Measurements from ENCODE around the gene CELF4.
A peak's percentile ranks its signal among the peaks of the same experiment; 100 is the strongest.

CELF4 gene

GRCh38 chr18:37258819-37259218 is 306.8 kb downstream of the CELF4 start:
- TF ChIP-seq, protein P1, sequence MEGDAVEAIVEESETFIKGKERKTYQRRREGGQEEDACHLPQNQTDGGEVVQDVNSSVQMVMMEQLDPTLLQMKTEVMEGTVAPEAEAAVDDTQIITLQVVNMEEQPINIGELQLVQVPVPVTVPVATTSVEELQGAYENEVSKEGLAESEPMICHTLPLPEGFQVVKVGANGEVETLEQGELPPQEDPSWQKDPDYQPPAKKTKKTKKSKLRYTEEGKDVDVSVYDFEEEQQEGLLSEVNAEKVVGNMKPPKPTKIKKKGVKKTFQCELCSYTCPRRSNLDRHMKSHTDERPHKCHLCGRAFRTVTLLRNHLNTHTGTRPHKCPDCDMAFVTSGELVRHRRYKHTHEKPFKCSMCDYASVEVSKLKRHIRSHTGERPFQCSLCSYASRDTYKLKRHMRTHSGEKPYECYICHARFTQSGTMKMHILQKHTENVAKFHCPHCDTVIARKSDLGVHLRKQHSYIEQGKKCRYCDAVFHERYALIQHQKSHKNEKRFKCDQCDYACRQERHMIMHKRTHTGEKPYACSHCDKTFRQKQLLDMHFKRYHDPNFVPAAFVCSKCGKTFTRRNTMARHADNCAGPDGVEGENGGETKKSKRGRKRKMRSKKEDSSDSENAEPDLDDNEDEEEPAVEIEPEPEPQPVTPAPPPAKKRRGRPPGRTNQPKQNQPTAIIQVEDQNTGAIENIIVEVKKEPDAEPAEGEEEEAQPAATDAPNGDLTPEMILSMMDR (IDR thresholded peaks at IDR 0.05; ENCODE audit: low read depth, low read length, missing control alignments) = no peak
- in situ Hi-C loops (cut with HindIII; ENCODE audit: low pct_ligation_motif_present, low sequenced_read_pairs) = no loop called here
- DNase-seq = no peak
- H3K4me3 ChIP-seq (ENCODE audit: low read depth, low read length) = no peak overlapping the region
- H3K36me3 ChIP-seq (replicated peaks) = no peaks in the 10 kb centered on the region
- H3K27ac ChIP-seq = no peak overlapping the region
- peaks cover 9% of the 10 kb centered on the region for H3K27me3 ChIP-seq (replicated peaks)

DNA sequence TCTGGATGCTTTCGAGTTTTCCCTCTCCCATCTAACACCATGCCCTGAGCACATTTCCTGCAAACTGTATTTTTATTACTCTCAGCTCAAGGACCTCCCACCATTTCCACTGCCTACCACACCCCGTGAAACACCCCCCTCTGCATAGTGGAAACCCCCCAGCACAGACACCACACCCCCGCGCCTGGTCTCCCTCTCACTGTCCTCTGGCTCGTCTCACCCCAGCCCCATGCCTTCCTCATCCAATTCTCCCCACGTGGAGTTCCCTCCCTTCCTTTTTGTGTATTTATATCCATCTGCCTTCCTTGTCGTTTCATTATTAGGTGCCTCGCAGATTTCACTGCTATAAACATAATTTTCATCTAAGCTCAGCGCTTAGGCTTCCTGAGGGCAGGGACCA is 307.5 kb downstream of the CELF4 start:
- TF ChIP-seq, protein P1 (IDR thresholded peaks at IDR 0.05; ENCODE audit: low read depth, low read length, missing control alignments) = no peak
- Histone ChIP-seq H3K27ac (no peak overlapping the region), H3K36me3 (replicated peaks) (no peaks in the 10 kb centered on the region), H3K4me3 (ENCODE audit: low read depth, low read length) (no peak overlapping the region), H3K27me3 (replicated peaks) (peaks cover 15% of the 10 kb centered on the region)
- no peak for DNase-seq
- in situ Hi-C loops (cut with HindIII; ENCODE audit: low pct_ligation_motif_present, low sequenced_read_pairs) = no loop called here

DNA sequence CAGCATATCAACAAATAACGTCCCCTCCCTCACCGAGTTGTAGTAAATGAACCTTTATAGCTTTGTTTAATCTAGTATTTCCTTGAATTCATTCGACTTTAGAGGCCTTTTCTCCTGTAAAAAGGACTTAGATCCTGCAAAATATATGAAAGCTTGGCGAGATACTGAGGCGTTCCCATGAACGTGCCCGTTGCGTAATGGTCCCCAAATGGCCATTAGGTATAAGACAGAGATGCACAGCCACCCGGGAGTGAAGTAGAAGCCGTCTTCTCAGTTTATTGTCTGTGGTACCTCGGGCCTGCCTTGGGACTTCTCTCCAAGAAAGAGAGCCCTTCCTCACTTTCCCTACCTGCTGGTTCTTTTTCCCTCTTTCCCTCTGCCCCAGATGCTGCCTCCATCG is 310.6 kb downstream of the CELF4 start:
- TF ChIP-seq, protein P1 (IDR thresholded peaks at IDR 0.05; ENCODE audit: low read depth, low read length, missing control alignments) = no peak

GRCh38 chr18:37254236-37254754 is 311.3 kb downstream of the CELF4 start:
- H3K4me3 ChIP-seq (ENCODE audit: low read depth, low read length) = no peak overlapping the region
- DNase-seq = no peak
- TF ChIP-seq, protein P1 (IDR thresholded peaks at IDR 0.05; ENCODE audit: low read depth, low read length, missing control alignments) = no peak
- H3K27me3 ChIP-seq (replicated peaks) = peaks cover 20% of the 10 kb centered on the region
- in situ Hi-C loops (cut with HindIII; ENCODE audit: low pct_ligation_motif_present, low sequenced_read_pairs) = no loop called here
- H3K27ac ChIP-seq = no peak overlapping the region
- no peaks in the 10 kb centered on the region for H3K36me3 ChIP-seq (replicated peaks)

More for the DNA sequence above, 310.6 kb downstream of the CELF4 start:
- Histone ChIP-seq H3K27ac (no peak overlapping the region), H3K36me3 (replicated peaks) (no peaks in the 10 kb centered on the region), H3K4me3 (ENCODE audit: low read depth, low read length) (no peak overlapping the region), H3K27me3 (replicated peaks) (peaks cover 20% of the 10 kb centered on the region)
- in situ Hi-C loops (cut with HindIII; ENCODE audit: low pct_ligation_motif_present, low sequenced_read_pairs) = no loop called here
- DNase-seq = no peak

DNA sequence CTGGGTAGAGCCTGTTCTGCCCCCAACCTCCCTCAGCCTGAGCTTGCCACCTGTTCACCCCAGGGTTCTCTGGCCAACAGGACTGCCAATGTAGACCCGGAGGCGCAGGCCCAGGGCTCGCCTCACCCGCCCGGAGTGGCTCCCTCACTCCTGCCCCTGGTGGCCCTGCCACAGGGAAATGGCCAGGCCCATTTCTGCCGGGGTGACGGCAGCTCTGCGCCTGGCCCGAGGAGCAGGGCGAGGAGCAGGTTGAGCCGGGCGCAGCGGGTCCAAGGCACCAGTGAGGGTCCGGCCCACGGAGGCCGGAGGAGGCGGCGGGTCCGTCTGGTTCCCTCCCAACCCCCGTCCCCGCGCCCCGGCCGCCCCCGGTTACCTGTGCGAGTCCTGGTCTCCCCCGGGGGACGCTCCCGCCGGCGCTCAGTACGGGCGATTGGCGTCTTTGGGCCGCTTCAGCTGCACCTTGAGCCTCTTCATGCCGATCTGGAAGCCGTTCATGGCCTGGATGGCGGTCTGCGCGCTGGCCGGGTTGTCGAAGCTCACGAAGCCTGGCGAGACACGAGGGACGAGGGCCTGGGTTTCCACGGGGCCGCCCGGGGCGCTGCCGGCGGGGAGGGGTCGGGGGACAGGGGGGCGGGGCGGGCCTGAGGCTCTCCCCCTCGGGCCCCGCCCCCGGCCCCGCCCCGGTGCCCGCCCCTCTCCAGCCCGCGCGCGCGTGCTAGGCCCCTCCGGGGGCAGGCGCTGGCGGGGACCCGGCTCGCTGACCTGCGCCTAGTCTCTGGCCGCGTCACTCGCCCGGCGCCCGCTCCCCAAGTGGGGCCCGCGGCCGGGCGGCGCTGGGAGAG is 312.0 kb downstream of the CELF4 start:
- TF ChIP-seq, protein P1 (IDR thresholded peaks at IDR 0.05; ENCODE audit: low read depth, low read length, missing control alignments) = no peak
- Histone ChIP-seq H3K4me3 (ENCODE audit: low read depth, low read length) (peak overlapping the region; percentile 27), H3K36me3 (replicated peaks) (no peaks in the 10 kb centered on the region), H3K27ac (no peak overlapping the region), H3K27me3 (replicated peaks) (peaks cover 20% of the 10 kb centered on the region)
- DNase-seq = no peak
- in situ Hi-C loops (cut with HindIII; ENCODE audit: low pct_ligation_motif_present, low sequenced_read_pairs) = no loop called here
